NOMO-1 treated with DMSO at 0.1 percent for 48 hours (cell line): ENCODE results near the gene CLEC16A.

Experiments
- DNase-seq: peaks from one replicate; lab custom pipeline; 2025; ENCODE audit not compliant: unreplicated experiment; lab: John Stamatoyannopoulos, UW

The CLEC16A gene

GRCh38 chr16:11190588-11191560 is 246.5 kb downstream of the CLEC16A start:
- DNase-seq = no peak

GRCh38 chr16:11191665-11192064 is 247.3 kb downstream of the CLEC16A start:
- DNase-seq = no peak

- no peak for DNase-seq
These were observed 249.1 kb downstream of the CLEC16A start for GRCh38 chr16:11193494-11193893.

- DNase-seq = no peak
These were observed 250.5 kb downstream of the CLEC16A start for GRCh38 chr16:11194913-11195312.

GRCh38 chr16:11196286-11196828 is 252.0 kb downstream of the CLEC16A start:
- no peak for DNase-seq

GRCh38 chr16:11198375-11198774 is 254.0 kb downstream of the CLEC16A start:
- DNase-seq = no peak

GRCh38 chr16:11198828-11199227 is 254.5 kb downstream of the CLEC16A start:
- DNase-seq = no peak

GRCh38 chr16:11200592-11200991 is 256.2 kb downstream of the CLEC16A start:
- DNase-seq = no peak

- DNase-seq = peak; percentile 47
These were observed 257.3 kb downstream of the CLEC16A start for GRCh38 chr16:11201498-11202259.

- DNase-seq = peak; percentile 33
These were observed 258.1 kb downstream of the CLEC16A start for GRCh38 chr16:11202260-11203091.

GRCh38 chr16:11203111-11203623 is 258.8 kb downstream of the CLEC16A start:
- no peak for DNase-seq

- no peak for DNase-seq
These were observed 260.2 kb downstream of the CLEC16A start for GRCh38 chr16:11204513-11205047.

GRCh38 chr16:11205065-11205699 is 260.8 kb downstream of the CLEC16A start:
- DNase-seq = no peak

- DNase-seq = peak; percentile 17
These were observed 261.6 kb downstream of the CLEC16A start for GRCh38 chr16:11205754-11206581.

- DNase-seq = no peak
These were observed 263.3 kb downstream of the CLEC16A start for GRCh38 chr16:11207646-11208045.

- DNase-seq = peak; percentile 58
These were observed 264.7 kb downstream of the CLEC16A start for GRCh38 chr16:11208916-11209665.

GRCh38 chr16:11210260-11210659 is 265.9 kb downstream of the CLEC16A start:
- DNase-seq = no peak
